NCI-H1694 (cell line): ENCODE results near the gene TNFRSF21.
"Not testable (repeated sequence)": the region's sequence is repeated elsewhere in the genome, so short reads cannot be mapped to it uniquely, and the experiment has no call there.

Experiments
- DNase-seq: peaks from one replicate; lab custom pipeline; 2025; lab: John Stamatoyannopoulos, UW

Gene TNFRSF21

GRCh38 chr6:47223251-47223650 is 86.5 kb downstream of the TNFRSF21 start:
- DNase-seq, result not testable (repeated sequence)

DNA sequence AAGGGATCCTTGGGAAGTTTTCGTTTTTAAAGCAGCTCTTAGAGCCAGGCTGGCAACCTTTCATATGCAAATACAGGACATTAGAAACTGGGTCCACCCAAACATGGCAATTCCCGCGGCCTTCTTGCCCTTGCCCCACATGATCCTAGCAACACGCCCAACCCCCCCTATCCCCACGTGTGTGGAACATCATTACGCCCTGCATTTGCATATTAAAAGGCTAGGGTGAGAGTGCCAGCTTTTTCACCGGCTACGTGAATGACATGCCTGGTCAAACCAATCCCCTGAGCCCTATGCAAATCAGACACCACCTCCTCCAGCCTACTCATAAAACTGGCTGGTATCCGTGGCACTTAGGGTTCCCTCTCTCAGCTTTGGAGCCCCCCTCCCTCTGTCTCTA is 88.1 kb downstream of the TNFRSF21 start:
- DNase-seq, result no peak

DNA sequence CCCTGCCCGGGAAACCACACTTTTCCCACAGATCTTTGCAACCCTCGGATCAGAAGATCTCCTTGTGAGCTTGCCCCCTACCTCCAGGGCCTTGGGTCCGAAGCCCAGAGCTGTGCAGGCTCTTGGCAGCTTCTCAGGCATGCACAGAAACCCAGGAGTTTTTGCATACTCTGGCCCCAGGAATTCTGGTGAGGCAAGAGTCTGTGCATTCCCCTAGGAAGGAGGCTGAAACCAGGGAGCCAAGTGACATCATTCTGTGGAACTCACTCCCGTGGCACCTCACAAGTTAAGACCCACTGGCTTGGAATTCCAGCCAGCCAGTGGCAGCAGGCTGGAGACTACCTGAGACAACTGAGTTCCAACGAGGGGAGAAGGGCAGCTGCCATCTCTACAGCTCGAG is 100.1 kb downstream of the TNFRSF21 start:
- no peak for DNase-seq

DNA sequence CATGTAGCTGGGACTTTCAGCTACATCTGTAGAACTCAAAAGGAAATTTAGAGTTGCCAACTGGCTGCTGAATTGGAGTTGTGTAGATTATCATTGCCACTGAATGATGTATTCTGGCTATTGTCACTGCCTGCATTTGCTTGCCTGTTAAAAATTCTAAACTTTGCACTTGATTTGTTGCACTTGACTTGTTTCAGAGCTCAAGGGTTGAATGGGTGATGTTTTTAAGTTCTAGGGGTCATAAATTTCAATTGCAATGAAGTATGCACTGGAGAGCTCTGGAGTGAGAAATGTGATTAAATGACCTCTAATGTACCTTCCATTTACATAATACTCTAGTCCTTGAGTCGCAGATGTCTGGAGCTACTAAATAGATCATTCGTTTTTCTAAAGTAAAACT is 102.4 kb downstream of the TNFRSF21 start:
- no peak for DNase-seq

DNA sequence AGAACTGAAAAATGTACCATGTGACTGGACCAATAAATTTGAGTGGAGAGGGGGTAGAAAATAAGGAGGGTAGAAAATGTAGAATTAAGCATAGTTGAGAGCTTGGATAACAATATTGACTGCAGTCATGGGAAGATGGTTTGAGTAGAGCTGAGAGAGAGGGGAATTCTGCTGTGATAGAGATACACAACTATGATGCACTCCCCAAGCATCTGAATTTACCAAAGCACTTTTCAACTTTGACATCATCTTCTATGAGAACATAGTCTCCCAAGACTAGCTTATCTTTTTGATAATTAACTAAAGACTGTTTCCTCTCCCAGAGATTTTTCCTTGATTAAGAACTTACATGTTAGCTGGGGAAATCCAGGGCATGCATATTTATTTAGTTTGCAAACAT is 103.1 kb downstream of the TNFRSF21 start:
- no peak for DNase-seq

- DNase-seq, result no peak
Measured at GRCh38 chr6:47203938-47204611, 105.6 kb downstream of the TNFRSF21 start.

- no peak for DNase-seq
Measured at GRCh38 chr6:47203266-47203937, 106.3 kb downstream of the TNFRSF21 start.

GRCh38 chr6:47202644-47203205 is 107.0 kb downstream of the TNFRSF21 start:
- no peak for DNase-seq

GRCh38 chr6:47200536-47201334 is 109.0 kb downstream of the TNFRSF21 start:
- DNase-seq, result no peak

DNA sequence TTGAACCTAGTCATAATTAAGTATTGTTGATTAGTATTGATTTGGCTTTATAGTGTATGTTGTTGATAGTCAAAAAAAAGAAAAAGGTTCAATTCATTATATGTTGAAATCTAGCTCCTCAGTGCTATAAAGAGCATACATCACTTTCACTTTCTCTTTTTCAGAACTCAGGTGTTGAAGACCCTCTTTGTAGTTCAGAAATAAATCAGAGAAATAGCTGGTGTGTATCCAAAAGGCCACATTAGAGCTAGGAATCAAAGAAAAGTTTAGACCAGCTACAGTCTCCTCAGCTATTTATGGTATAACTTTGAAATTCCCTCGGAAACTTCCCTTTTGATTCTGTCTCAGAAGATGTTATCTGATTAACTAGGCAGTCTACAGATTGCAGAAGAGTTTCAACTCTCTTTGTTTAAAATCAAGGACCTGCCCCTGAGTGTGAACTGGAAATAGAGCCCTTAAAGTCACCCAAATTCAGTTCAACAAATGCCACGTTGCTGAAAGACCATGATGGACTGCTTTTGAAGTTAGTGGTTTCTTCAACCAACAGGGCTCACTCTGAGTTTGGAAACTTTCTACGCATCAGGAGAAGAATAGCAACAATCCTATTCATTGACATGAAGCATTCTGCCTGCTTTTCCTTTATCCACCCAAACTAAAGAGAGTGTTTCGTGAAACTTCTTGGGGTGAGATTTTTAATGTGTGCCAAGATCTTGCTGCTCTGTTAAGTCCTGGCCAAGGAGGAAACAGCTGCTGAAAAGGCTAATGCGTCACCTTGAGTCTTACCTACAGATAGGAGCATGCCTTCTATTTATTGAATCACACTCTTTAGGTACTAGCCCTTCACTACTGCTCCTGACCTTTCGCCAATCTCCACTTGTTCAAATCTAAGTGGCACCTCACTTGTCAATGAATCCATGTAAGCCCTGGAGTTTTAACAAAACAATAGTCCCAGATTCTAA is 111.7 kb downstream of the TNFRSF21 start:
- no peak for DNase-seq

- no peak for DNase-seq
Measured at GRCh38 chr6:47196113-47196512, 113.6 kb downstream of the TNFRSF21 start.

GRCh38 chr6:47195011-47195650 is 114.6 kb downstream of the TNFRSF21 start:
- DNase-seq, result no peak

DNA sequence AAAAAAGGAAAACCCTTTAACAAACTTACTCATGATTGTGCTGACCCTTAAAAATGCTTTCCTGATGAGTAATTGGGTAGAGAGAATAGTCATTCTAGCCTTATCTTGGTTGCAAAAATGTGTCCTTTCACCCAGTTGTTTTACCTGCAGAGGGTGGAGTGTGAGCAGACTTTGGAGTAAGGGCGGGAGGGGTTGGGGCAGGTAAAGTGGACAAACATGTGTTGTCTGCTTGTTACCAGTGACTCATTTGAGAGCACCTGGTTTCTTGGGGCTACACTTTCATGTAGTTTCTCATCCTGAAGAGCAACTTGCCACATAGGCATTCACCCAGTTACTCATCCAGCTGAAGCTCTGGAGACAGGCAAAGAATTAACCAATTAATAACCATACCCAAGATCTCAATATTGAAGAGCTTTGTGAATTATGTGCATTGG is 121.1 kb downstream of the TNFRSF21 start:
- no peak for DNase-seq

- no peak for DNase-seq
Measured at GRCh38 chr6:47187893-47188587, 121.7 kb downstream of the TNFRSF21 start.

DNA sequence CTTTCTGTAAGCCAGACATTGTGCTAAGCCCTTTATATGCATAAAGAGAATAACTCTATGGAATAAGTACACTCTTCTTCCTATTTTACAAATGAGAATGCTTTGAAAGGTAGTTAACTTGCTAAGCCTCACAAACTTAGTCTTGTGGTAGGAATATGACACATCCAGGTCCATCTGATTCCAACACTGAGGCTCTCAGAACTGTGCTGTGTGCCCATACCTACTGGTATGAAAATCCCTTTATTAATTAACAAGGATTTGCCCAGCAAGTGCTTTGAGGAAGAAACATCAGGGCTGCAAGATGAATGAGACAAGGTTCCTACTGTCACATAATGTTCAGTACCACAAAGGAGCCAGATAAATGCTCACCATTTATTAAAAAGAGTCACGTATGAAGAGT is 122.6 kb downstream of the TNFRSF21 start:
- no peak for DNase-seq

DNA sequence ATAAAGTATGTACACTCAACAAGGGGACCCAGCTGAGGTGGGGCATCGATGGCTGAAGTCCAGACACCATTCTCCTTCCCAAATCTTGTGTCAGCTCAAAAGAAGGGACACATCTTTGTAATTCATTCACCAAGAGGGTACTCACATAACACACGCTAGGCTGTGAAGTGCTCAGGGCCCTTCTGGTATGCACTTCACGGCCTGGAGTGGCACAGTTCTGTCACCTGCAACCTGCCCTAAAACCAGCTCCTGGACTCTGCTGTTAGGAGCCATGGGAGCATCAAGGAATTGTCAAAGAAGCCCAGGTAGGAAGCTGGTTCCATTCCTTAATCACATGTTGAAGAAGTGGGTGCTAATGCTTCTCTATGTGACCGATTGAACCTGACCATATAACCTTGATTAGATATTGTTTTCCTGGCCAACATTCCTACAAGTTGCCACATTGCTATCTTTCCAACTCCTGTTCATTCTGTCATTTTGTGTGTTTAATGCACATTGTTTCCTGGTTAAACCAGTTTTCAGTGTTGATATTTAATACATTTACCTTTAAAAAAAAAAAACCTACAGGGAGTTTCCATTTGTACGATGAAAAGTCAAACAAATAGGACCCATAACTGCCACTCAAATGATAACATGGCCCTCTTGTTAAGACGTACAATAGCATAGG is 127.3 kb downstream of the TNFRSF21 start:
- DNase-seq, result no peak

DNA sequence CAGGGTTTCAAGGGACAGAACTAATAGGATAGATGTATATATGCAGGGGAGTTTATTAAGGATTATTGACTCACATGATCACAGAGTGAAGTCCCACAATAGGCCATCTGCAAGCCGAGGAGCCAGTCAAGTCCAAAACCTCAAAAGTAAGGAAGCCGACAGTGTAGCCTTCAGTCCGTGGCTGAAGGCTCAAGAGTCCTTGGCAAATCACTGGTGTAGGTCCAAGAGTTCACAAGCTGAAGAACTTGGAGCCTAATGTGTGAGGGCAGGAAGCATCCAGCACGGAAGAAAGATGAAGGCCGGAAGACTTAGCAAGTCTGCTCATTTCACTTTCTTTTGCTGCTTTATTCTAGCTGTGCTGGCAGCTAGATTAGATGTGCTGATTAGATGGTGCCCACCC is 128.0 kb downstream of the TNFRSF21 start:
- no peak for DNase-seq
